Regular cardiac myocyte (primary cell): ENCODE results near the gene ACR. TPM values are rescaled to one million over a fixed set of nuclear protein-coding genes. Genes with fewer than 3 reads are reported as not detected.

Experiments
- total RNA-seq: library from RNA; depleted of rRNA; stranded (reverse); fragments of >200 nt; gene quantifications from 2 replicates; pipeline ENCODE4 v1.2.3, GENCODE V29; 2014

ACR gene
- not detected in 2 replicates for total RNA-seq

GRCh38 chr22:50737728-50738648 is at the start of gene ACR:
TSS of gene ACR (plus strand) at chr22:50738204. CDS start at chr22:50738236, 32 bp downstream.

GRCh38 chr22:50783033-50783879 is 45.3 kb downstream of the ACR start, which contains the start of gene RABL2B:
TSS of gene RABL2B (minus strand) at chr22:50783636. CDS start at chr22:50782294, 1,342 bp downstream.

Other genes with a start within 250 kb of the ACR start
- gene LMF2, start 230.5 kb upstream of the ACR start, total RNA-seq: 30.7 and 54.3 TPM in 2 replicates
- gene NCAPH2, start 230.0 kb upstream of the ACR start, total RNA-seq: 18.3 and 55.2 TPM in 2 replicates
- 0.56 and 5.4 TPM in 2 replicates for gene SCO2, start 212.6 kb upstream of the ACR start, total RNA-seq
- gene TYMP, start 208.2 kb upstream of the ACR start, total RNA-seq: 7.1 and 13.5 TPM in 2 replicates
- gene KLHDC7B, start 192.3 kb upstream of the ACR start, total RNA-seq: under 0.01 TPM in 2 replicates
- gene SYCE3, start 175.3 kb upstream of the ACR start, total RNA-seq: not detected in 2 replicates
- 0.96 and 3.9 TPM in 2 replicates for gene CPT1B, start 159.8 kb upstream of the ACR start, total RNA-seq
- 14.0 and 24.5 TPM in 2 replicates for gene CHKB, start 155.4 kb upstream of the ACR start, total RNA-seq
- under 0.01 TPM in 2 replicates for gene MAPK8IP2, start 137.4 kb upstream of the ACR start, total RNA-seq
- gene ARSA, start 110.1 kb upstream of the ACR start, total RNA-seq: 6.9 and 19.4 TPM in 2 replicates
- 0.19 and 0.28 TPM in 2 replicates for gene SHANK3, start 65.4 kb upstream of the ACR start, total RNA-seq
- gene RABL2B, start 45.4 kb downstream of the ACR start, total RNA-seq: 5.4 and 6.7 TPM in 2 replicates